ENCODE results near the gene ABCF2.

- no peak for TF ChIP-seq CTCF (IDR thresholded peaks at IDR 0.05)
- no peak for TF ChIP-seq POLR2A (IDR thresholded peaks at IDR 0.05)
Measured at GRCh38 chr7:151178236-151178635, 48.8 kb downstream of the ABCF2 start.
